CD4-positive, alpha-beta memory T cell (primary cell): ENCODE results near the gene COL19A1. TPM values are rescaled to one million over a fixed set of nuclear protein-coding genes. Genes with fewer than 3 reads are reported as not detected.
"Not testable (repeated sequence)": the region's sequence is repeated elsewhere in the genome, so short reads cannot be mapped to it uniquely, and the experiment has no call there.

Experiments used
- CTCF ChIA-PET: fragments of 350-600 bp; sonication (Branson Sonifier 250); formaldehyde crosslinking; loops from one replicate; lab custom pipeline; 2021; ENCODE audit warnings: inconsistent platforms; ENCODE audit not compliant: partially characterized antibody; lab: Charles Lee
- POLR2A ChIA-PET: fragments of 350-600 bp; sonication (Branson Sonifier 250); formaldehyde crosslinking; loops from one replicate; lab custom pipeline; 2021; ENCODE audit not compliant: partially characterized antibody; lab: Charles Lee
- DNase-seq, 5 donors: peaks; one replicate each; pipeline versions ENCODE4 v3.0.0 to v3.0.0-alpha.2; 2020 to 2022; ENCODE audit warnings: mixed read lengths in 1 of 5
- H3K27ac ChIP-seq: one replicate; pipeline ENCODE4 v1.7.0; 2013; ENCODE audit warnings: low read depth, low read length
- H3K27me3 ChIP-seq: 2 replicates; pipeline ENCODE4 v1.7.0; 2013; ENCODE audit warnings: mild to moderate bottlenecking, low read length, moderate library complexity; ENCODE audit not compliant: insufficient read depth
- H3K36me3 ChIP-seq: 2 replicates; pipeline ENCODE4 v1.7.0; 2013; ENCODE audit warnings: mild to moderate bottlenecking, low read length, moderate library complexity; ENCODE audit not compliant: insufficient read depth
- H3K4me1 ChIP-seq: 2 replicates; pipeline ENCODE4 v1.7.0; 2013; ENCODE audit warnings: mild to moderate bottlenecking, low read length, moderate library complexity; ENCODE audit not compliant: insufficient read depth
- H3K4me3 ChIP-seq, 2 donors: one replicate each; pipeline ENCODE4 v1.7.0; 2013; ENCODE audit warnings: low read length in 2 of 2, mild to moderate bottlenecking in 1 of 2
- H3K9me3 ChIP-seq, 2 donors: one replicate each; pipeline ENCODE4 v1.7.0; 2013; ENCODE audit warnings: low read length in 2 of 2, control low read depth in 1 of 2; ENCODE audit not compliant: control insufficient read depth in 1 of 2
- H3K27ac Mint-ChIP-seq, 7 donors: one replicate each; pipeline ENCODE4 v1.8.0; 2020 to 2021; ENCODE audit warnings: mixed read lengths in 7 of 7, mild to moderate bottlenecking in 6 of 7, inconsistent platforms in 3 of 7, moderate library complexity in 3 of 7
- H3K27me3 Mint-ChIP-seq, 2 donors: one replicate each; pipeline ENCODE4 v1.8.0; 2020 to 2021; ENCODE audit warnings: mixed read lengths in 2 of 2
- H3K36me3 Mint-ChIP-seq, 2 donors: one replicate each; pipeline ENCODE4 v1.8.0; 2020 to 2021; ENCODE audit warnings: mixed read lengths in 2 of 2, inconsistent platforms in 1 of 2, mild to moderate bottlenecking in 1 of 2
- H3K4me1 Mint-ChIP-seq, 4 donors: one replicate each; pipeline ENCODE4 v1.8.0; 2020 to 2021; ENCODE audit warnings: mixed read lengths in 4 of 4, mild to moderate bottlenecking in 1 of 4
- H3K4me3 Mint-ChIP-seq, 8 donors: one replicate each; pipeline ENCODE4 v1.8.0; 2020 to 2021; ENCODE audit warnings: mixed read lengths in 8 of 8, mild to moderate bottlenecking in 7 of 8, moderate library complexity in 6 of 8, inconsistent platforms in 3 of 8
- H3K9me3 Mint-ChIP-seq, 8 donors: one replicate each; pipeline ENCODE4 v1.8.0; 2020 to 2021; ENCODE audit warnings: mixed read lengths in 8 of 8, mild to moderate bottlenecking in 5 of 8, inconsistent platforms in 3 of 8, moderate library complexity in 1 of 8
- intact Hi-C: fragments of 100-400 bp; cut with micrococcal nuclease; formaldehyde crosslinking; loops from one replicate; pipeline ENCODE4 v1.15.1; 2023
- polyA plus RNA-seq, 2 donors: library from polyadenylated mRNA; unstranded; fragments of 300-500 nt; fragmentation: Illumina TruSeq; gene quantifications; one replicate each; pipeline ENCODE4 v1.2.3, GENCODE V29; 2021
- total RNA-seq, 2 experiments: library from RNA; stranded (reverse); gene quantifications; one replicate each; pipeline ENCODE4 v1.2.3, GENCODE V29; 2021

The COL19A1 gene
- total and polyA plus RNA-seq, 4 experiments from 2014 or later = 0.02 TPM; not detected in 3

- Mint-ChIP-seq H3K36me3 (no peaks in the 10 kb centered on the region), H3K9me3 (peaks cover 0 to 2% (median 0%) of the 10 kb centered on the region in 8 donors), H3K4me1 (no peaks in the 10 kb centered on the region), H3K27me3 (peaks cover 0 to 4% of the 10 kb centered on the region in 2 donors), H3K4me3 (no peak overlapping the region), H3K27ac (no peak overlapping the region)
- intact Hi-C loops = no loop called here
- Histone ChIP-seq H3K27ac (no peak overlapping the region), H3K9me3 (no peaks in the 10 kb centered on the region), H3K36me3 (no peaks in the 10 kb centered on the region), H3K4me1 (no peaks in the 10 kb centered on the region), H3K27me3 (no peaks in the 10 kb centered on the region), H3K4me3 (no peak overlapping the region)
- no peak for DNase-seq
- ChIA-PET POLR2A (no interaction called here), CTCF (no interaction called here)
These were observed 88.4 kb downstream of the COL19A1 start for GRCh38 chr6:69954733-69955132.

- no peaks in the 10 kb centered on the region for H3K36me3 Mint-ChIP-seq
- H3K4me3 Mint-ChIP-seq = no peak overlapping the region
- H3K27me3 Mint-ChIP-seq = peaks cover 1 to 3% of the 10 kb centered on the region in 2 donors
- POLR2A ChIA-PET = no interaction called here
- no peak for DNase-seq
- intact Hi-C loops = no loop called here
- H3K4me1 Mint-ChIP-seq = no peaks in the 10 kb centered on the region
- H3K9me3 ChIP-seq = no peaks in the 10 kb centered on the region
- no peak overlapping the region for H3K27ac Mint-ChIP-seq
- H3K4me3 ChIP-seq = no peak overlapping the region
- H3K4me1 ChIP-seq = no peaks in the 10 kb centered on the region
- CTCF ChIA-PET = no interaction called here
- peaks cover 0 to 2% (median 0%) of the 10 kb centered on the region in 8 donors for H3K9me3 Mint-ChIP-seq
- no peak overlapping the region for H3K27ac ChIP-seq
- H3K36me3 ChIP-seq = no peaks in the 10 kb centered on the region
- H3K27me3 ChIP-seq = no peaks in the 10 kb centered on the region
These were observed 91.7 kb downstream of the COL19A1 start for GRCh38 chr6:69957985-69958559.

- DNase-seq = no peak
- intact Hi-C loops = no loop called here
- Mint-ChIP-seq H3K9me3 (peaks cover 0 to 2% (median 0%) of the 10 kb centered on the region in 8 donors), H3K36me3 (no peaks in the 10 kb centered on the region), H3K27ac (no peak overlapping the region), H3K4me3 (no peak overlapping the region), H3K27me3 (peaks cover 1 to 3% of the 10 kb centered on the region in 2 donors), H3K4me1 (no peaks in the 10 kb centered on the region)
- H3K27me3 ChIP-seq = no peaks in the 10 kb centered on the region
- H3K9me3 ChIP-seq = no peaks in the 10 kb centered on the region
- no peaks in the 10 kb centered on the region for H3K36me3 ChIP-seq
- H3K27ac ChIP-seq = no peak overlapping the region
- CTCF ChIA-PET = no interaction called here
- POLR2A ChIA-PET = no interaction called here
- no peak overlapping the region for H3K4me3 ChIP-seq
- no peaks in the 10 kb centered on the region for H3K4me1 ChIP-seq
These were observed 92.6 kb downstream of the COL19A1 start for GRCh38 chr6:69958978-69959377.

GRCh38 chr6:69965974-69966373 lies 99.6 kb downstream of the COL19A1 start:
- H3K4me3 Mint-ChIP-seq, H3K9me3 Mint-ChIP-seq, H3K27me3 Mint-ChIP-seq, CTCF ChIA-PET, H3K27ac Mint-ChIP-seq, POLR2A ChIA-PET, intact Hi-C loops, H3K36me3 Mint-ChIP-seq, H3K4me1 Mint-ChIP-seq, H3K27ac ChIP-seq, H3K4me3 ChIP-seq, DNase-seq, H3K27me3 ChIP-seq, H3K36me3 ChIP-seq, H3K9me3 ChIP-seq, H3K4me1 ChIP-seq: not testable (repeated sequence)

GRCh38 chr6:69973138-69973537 lies 106.8 kb downstream of the COL19A1 start:
- ChIA-PET POLR2A (no interaction called here), CTCF (no interaction called here)
- peaks cover 7% of the 10 kb centered on the region in 2 donors for H3K27me3 Mint-ChIP-seq
- Histone ChIP-seq H3K27ac (no peak overlapping the region), H3K27me3 (no peaks in the 10 kb centered on the region), H3K36me3 (no peaks in the 10 kb centered on the region), H3K4me1 (no peaks in the 10 kb centered on the region), H3K4me3 (no peak overlapping the region), H3K9me3 (no peaks in the 10 kb centered on the region)
- no peaks in the 10 kb centered on the region for H3K4me1 Mint-ChIP-seq
- H3K36me3 Mint-ChIP-seq = no peaks in the 10 kb centered on the region
- no peaks in the 10 kb centered on the region for H3K9me3 Mint-ChIP-seq
- intact Hi-C loops = no loop called here
- H3K27ac Mint-ChIP-seq = no peak overlapping the region
- no peak overlapping the region for H3K4me3 Mint-ChIP-seq
- DNase-seq = no peak

- Histone ChIP-seq H3K4me1 (no peaks in the 10 kb centered on the region), H3K9me3 (no peaks in the 10 kb centered on the region), H3K27ac (no peak overlapping the region), H3K36me3 (no peaks in the 10 kb centered on the region), H3K4me3 (no peak overlapping the region), H3K27me3 (no peaks in the 10 kb centered on the region)
- H3K27me3 Mint-ChIP-seq = peaks cover 7% of the 10 kb centered on the region in 2 donors
- intact Hi-C loops = no loop called here
- ChIA-PET POLR2A (no interaction called here), CTCF (no interaction called here)
- no peaks in the 10 kb centered on the region for H3K36me3 Mint-ChIP-seq
- no peak for DNase-seq
- H3K4me1 Mint-ChIP-seq = no peaks in the 10 kb centered on the region
- no peak overlapping the region for H3K27ac Mint-ChIP-seq
- H3K9me3 Mint-ChIP-seq = no peaks in the 10 kb centered on the region
- H3K4me3 Mint-ChIP-seq = no peak overlapping the region
These were observed 107.4 kb downstream of the COL19A1 start for GRCh38 chr6:69973763-69974162.

GRCh38 chr6:69974193-69974592 lies 107.8 kb downstream of the COL19A1 start:
- Mint-ChIP-seq H3K27me3 (peaks cover 7% of the 10 kb centered on the region in 2 donors), H3K36me3 (no peaks in the 10 kb centered on the region), H3K4me1 (no peaks in the 10 kb centered on the region), H3K9me3 (no peaks in the 10 kb centered on the region), H3K4me3 (no peak overlapping the region), H3K27ac (no peak overlapping the region)
- H3K4me1 ChIP-seq = no peaks in the 10 kb centered on the region
- no peaks in the 10 kb centered on the region for H3K9me3 ChIP-seq
- ChIA-PET CTCF (no interaction called here), POLR2A (no interaction called here)
- no peaks in the 10 kb centered on the region for H3K36me3 ChIP-seq
- DNase-seq = no peak
- no peaks in the 10 kb centered on the region for H3K27me3 ChIP-seq
- no peak overlapping the region for H3K27ac ChIP-seq
- intact Hi-C loops = no loop called here
- no peak overlapping the region for H3K4me3 ChIP-seq
